Posterior cingulate gyrus (tissue), 11 donors: ENCODE data around the gene PGS1.

ENCODE experiments used
- DNase-seq, 10 donors: peaks; one replicate each; pipeline versions ENCODE4 v3.0.0 to v3.0.0-alpha.2; 2020 to 2021; ENCODE audit warnings: mixed read lengths in 3 of 10
- intact Hi-C: fragments of 100-400 bp; cut with DNase I; formaldehyde crosslinking; loops from one replicate; pipeline ENCODE4 v1.15.1; 2023

PGS1 gene

GRCh38 chr17:78421534-78422266 is 43.3 kb downstream of the PGS1 start:
- peak; percentile 55 to 96 (median 81) for DNase-seq
- intact Hi-C loops, result loop anchor here (2.0 to 10.0 kb wide), 4 partner anchors 59 to 287 kb away; partner anchors contain the start of genes SOCS3 and TMC8

DNA sequence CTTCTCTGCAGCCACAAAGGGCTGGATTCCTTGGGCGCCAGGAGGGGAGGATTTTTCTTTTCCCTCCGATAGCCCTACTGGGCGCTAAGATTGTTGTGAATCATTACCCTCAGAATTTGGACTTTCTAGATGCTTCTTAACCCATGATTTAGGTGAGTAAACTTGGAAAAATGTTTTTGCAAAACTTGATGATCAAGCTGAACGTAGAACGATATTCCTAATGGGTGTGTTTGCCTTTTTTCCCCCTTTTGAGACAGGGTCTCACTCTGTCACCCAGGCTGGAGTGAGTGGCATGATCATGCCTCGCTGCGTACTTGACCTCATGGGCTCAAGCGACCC is 43.8 kb downstream of the PGS1 start:
- DNase-seq, result no peak
- intact Hi-C loops, result loop anchor here (5.0 to 10.0 kb wide), 3 partner anchors 60 to 287 kb away; partner anchors contain the start of genes SOCS3 and TMC8

DNA sequence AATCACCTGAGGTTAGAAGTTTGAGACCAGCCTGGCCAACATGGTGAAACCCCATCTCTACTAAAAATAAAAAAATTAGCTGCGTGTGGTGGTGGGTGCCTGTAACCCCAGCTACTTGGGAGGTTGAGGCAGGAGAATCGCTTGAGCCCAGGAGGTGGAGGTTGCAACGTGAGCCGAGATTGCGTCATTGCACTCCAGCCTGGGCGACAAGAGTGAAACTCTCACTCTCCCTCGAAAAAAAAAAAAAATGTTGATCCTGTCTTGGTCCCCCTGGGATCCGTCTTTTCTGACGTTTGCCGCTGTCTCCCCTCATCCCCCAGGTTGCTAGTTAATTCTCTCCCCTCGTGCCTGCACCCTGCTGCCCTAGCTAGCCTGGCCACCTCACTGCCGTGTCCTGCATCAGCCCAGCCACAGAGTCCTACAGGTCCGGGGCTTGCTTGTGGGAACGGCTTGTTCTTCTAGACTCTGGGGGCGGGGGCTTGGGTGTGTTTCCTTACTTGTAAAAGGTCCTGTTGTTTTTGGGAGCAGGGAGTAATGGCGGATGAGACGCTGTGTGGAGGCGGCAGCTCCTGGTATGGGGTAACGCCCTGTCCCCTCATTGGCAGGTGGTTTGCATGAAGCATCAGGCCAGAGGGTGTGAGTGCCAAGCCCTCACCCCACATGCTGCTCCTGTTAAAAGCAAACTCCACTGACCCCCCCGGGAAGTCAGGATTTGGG is 44.6 kb downstream of the PGS1 start:
- intact Hi-C loops, result loop anchor here (5.0 to 10.0 kb wide), 3 partner anchors 61 to 288 kb away; partner anchors contain the start of genes SOCS3 and TMC8
- DNase-seq, result peak in 1 of 10 donors; percentile 77

GRCh38 chr17:78423961-78424675 is 45.7 kb downstream of the PGS1 start:
- intact Hi-C loops, result loop anchor here (5.0 to 10.0 kb wide), 3 partner anchors 62 to 289 kb away; partner anchors contain the start of genes SOCS3 and TMC8
- DNase-seq, result peak in 1 of 10 donors; percentile 78

DNA sequence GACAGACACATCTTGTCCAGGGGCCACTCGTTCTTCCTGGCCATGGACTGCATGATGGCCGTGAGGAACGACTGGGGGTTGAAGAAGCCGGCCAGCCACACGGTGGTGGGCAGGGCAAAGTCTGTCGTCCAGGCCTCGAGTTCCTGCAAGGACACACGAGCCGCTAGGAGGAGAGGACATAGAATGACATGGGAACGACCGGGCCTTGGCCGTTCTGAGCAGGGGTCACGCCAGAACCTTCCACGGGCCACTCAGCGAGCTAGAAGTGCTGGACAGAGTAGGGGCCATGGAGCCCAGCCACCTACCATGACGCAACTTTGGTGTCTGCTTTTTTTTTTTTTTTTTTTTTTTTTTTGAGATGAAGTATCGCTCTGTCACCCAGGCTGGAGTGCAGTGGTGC is 47.0 kb downstream of the PGS1 start:
- peak in 1 of 10 donors; percentile 73 for DNase-seq
- intact Hi-C loops, result loop anchor here (10.0 kb wide), 1 partner anchor 291 kb away; the partner anchor contains the start of gene TMC8

- intact Hi-C loops, result loop anchor here (10.0 kb wide), 1 partner anchor 292 kb away; the partner anchor contains the start of gene TMC8
Measured at GRCh38 chr17:78426293-78426879, 47.9 kb downstream of the PGS1 start.

GRCh38 chr17:78427140-78427539 is 48.7 kb downstream of the PGS1 start:
- intact Hi-C loops, result loop anchor here (10.0 kb wide), 1 partner anchor 292 kb away; the partner anchor contains the start of gene TMC8
- peak in 1 of 10 donors; percentile 90 for DNase-seq

More at GRCh38 chr17:78426293-78426879, 47.9 kb downstream of the PGS1 start:
- peak in 3 of 10 donors; percentile 47 to 94 (median 68) for DNase-seq

DNA sequence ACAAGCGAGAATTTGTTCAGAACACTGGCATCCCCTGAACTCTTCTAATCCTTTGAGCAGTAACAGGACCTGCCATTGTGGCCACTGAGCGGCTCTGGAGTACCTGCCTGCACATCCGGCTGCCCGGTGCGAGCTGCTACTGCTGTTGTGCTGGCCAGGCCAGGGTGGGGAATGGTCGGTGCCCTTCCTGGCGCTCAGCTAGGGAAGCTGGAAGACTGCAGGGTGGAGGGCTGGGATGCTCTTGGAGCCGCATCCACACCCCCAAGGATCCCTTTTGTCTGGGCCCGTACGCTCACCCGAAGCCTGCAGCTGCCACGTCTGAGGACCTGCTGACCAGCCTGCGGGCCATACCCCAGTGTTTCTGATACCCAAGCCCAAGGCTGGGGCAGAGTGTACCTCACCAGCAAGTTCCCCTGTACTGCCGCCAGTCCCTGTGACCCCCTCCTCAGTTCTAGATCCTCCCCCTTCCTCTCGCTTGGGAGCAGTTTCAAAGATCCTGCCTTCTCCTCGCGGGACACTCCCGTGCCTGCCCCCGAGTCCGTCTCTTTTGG is 49.7 kb downstream of the PGS1 start:
- intact Hi-C loops, result loop anchor here (10.0 kb wide), 1 partner anchor 293 kb away; the partner anchor contains the start of gene TMC8

GRCh38 chr17:78428836-78429617 is 50.6 kb downstream of the PGS1 start:
- intact Hi-C loops, result loop anchor here (10.0 kb wide), 1 partner anchor 294 kb away; the partner anchor contains the start of gene TMC8
- DNase-seq, result peak in 1 of 10 donors; percentile 77

More for the DNA sequence above, 49.7 kb downstream of the PGS1 start:
- DNase-seq, result peak in 1 of 10 donors; percentile 71

DNA sequence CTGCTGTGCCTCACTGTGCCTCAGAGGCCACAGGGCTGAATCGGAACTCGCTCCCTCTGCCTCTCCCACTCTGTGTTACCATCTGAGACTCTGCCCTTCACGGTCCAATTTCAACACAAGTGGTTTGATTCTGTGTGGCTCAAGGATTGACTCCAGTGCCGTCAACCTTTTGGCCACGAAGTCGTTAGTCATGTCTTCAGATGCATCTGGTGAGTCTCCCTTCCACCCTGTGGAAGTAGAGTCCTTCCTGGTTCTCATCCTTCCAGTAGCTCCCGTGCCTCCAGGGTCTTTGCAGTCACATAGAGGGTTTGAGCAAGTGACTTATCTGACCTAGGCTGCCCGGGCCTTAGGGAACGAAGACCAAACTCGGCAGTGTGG is 51.2 kb downstream of the PGS1 start:
- intact Hi-C loops, result loop anchor here (10.0 kb wide), 1 partner anchor 295 kb away; the partner anchor contains the start of gene TMC8
- no peak for DNase-seq

DNA sequence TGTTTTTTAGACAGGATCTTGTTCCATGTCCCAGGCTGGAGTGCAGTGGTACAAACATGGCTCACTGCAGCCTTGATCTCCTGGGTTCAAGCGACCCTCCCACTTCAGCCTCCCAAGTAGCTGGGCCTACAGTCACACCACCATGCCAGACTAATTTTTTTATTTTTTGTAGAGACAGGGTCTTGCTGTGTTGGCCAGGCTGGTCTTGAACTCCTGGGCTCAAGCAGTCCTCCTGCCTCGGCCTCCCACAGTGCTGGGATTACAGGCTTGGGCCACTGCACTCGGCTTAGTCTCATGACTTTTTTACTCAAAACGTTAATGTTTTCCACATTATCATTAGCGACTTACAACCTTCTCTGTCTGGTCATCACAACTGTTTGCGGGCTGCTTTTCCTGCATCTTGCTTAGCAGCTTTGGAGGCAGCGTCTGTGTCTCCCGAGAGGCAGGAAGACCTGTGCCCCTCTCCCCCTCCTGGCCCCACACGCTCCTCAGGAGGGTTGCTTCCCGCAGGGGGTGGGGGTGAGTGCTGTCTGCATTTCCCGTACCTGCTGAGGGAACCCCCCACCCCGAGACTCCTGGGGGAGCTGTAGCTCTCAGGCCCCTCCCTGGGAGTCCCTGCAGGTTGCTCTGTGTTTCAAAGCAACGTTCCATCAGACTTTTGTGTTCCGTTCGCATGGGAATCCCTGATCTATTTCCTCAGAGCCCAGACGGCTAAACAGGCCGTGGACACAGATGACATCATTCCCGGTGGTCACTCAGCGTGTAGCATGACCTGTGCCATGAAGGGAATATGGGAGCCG is 52.6 kb downstream of the PGS1 start:
- DNase-seq, result no peak
- intact Hi-C loops, result no loop called here

DNA sequence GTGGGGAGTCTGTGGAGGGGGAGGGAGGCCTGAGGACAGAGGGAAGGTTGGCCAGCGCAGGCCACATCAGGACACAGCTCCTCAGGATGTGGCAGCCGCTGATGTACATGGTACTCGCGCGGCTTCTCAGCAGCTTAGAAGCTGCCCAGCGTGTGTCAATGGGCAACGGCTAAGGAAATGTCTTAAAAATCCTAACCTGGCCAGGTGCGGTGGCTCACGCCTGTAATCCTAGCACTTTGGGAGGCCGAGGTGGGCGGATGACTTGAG is 53.2 kb downstream of the PGS1 start:
- peak in 1 of 10 donors; percentile 77 for DNase-seq
- intact Hi-C loops, result no loop called here

GRCh38 chr17:78432226-78433012 is 54.0 kb downstream of the PGS1 start:
- intact Hi-C loops, result no loop called here
- DNase-seq, result peak; percentile 54 to 97 (median 78)

GRCh38 chr17:78433013-78433727 is 54.7 kb downstream of the PGS1 start:
- intact Hi-C loops, result no loop called here
- no peak for DNase-seq

- DNase-seq, result no peak
- intact Hi-C loops, result no loop called here
Measured at GRCh38 chr17:78433780-78434335, 55.4 kb downstream of the PGS1 start.
